ENCODE results near the gene BIN2.

DNA sequence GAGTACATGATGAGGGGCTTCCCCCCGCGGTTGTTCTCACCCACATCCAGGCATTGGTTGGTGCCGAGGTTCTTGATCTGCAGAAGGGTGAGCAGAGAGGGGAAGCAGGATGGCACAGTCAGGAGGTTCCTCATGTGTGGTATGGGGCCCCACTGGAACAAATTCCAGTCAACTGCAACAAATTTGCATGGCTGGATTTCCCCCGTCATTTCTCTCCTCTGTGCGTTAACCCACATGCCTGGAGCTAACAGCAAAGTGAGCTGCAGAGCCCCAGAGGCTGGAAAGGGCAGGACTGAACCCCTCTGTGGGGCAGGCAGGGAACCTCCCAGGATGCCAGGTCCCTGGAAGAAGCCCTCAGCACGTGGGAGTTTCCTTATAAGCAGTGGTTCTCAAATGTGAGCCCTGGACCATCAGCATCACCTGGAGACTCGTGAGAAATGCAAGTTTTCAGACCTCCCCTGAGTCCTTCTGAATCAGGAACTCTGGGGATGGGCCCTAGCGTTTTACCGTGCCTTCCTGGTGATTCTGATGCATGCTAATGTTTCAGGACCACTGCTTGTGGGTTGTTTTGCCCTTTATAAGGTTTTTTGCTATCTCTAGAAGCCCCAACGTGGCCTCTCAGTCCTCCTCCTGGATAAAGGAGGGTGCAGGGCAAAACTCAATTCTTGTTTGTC, 33.5 kb upstream of the BIN2 start:
- TF ChIP-seq, protein P1, sequence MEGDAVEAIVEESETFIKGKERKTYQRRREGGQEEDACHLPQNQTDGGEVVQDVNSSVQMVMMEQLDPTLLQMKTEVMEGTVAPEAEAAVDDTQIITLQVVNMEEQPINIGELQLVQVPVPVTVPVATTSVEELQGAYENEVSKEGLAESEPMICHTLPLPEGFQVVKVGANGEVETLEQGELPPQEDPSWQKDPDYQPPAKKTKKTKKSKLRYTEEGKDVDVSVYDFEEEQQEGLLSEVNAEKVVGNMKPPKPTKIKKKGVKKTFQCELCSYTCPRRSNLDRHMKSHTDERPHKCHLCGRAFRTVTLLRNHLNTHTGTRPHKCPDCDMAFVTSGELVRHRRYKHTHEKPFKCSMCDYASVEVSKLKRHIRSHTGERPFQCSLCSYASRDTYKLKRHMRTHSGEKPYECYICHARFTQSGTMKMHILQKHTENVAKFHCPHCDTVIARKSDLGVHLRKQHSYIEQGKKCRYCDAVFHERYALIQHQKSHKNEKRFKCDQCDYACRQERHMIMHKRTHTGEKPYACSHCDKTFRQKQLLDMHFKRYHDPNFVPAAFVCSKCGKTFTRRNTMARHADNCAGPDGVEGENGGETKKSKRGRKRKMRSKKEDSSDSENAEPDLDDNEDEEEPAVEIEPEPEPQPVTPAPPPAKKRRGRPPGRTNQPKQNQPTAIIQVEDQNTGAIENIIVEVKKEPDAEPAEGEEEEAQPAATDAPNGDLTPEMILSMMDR (IDR thresholded peaks at IDR 0.05), result no peak
- TF ChIP-seq EP300 (IDR thresholded peaks at IDR 0.05) (no peak), POLR2A (IDR thresholded peaks at IDR 0.05) (no peak), POLR2AphosphoS5 (IDR thresholded peaks at IDR 0.05) (no peak)
